ENCODE measurements around the gene RNF149.

Gene RNF149

GRCh38 chr2:101264360-101264939 lies 44.1 kb downstream of the RNF149 start:
- Histone ChIP-seq H3K4me3 (no peak overlapping the region), H3K9ac (ENCODE audit: insufficient read length) (no peak overlapping the region), H3K36me3 (ENCODE audit: insufficient read depth, low read length) (peaks cover 74% of the 10 kb centered on the region), H3K27ac (no peak overlapping the region), H3K9me3 (ENCODE audit: low read depth, low read length) (no peaks in the 10 kb centered on the region)
- no peak for DNase-seq (ENCODE audit: low read depth, low spot score)
- TF ChIP-seq EZH2 (IDR thresholded peaks at IDR 0.05) (no peak), FOXP2 (optimal IDR thresholded peaks at IDR 0.05; ENCODE audit: control extremely low read depth, extremely low read length, insufficient read depth) (no peak), POLR2AphosphoS5 (IDR thresholded peaks at IDR 0.05; ENCODE audit: borderline replicate concordance, low read depth, low read length) (no peak)

- TF ChIP-seq FOXP2 (optimal IDR thresholded peaks at IDR 0.05; ENCODE audit: control extremely low read depth, extremely low read length, insufficient read depth) (no peak), EZH2 (IDR thresholded peaks at IDR 0.05) (no peak), POLR2AphosphoS5 (IDR thresholded peaks at IDR 0.05; ENCODE audit: borderline replicate concordance, low read depth, low read length) (no peak)
- Histone ChIP-seq H3K4me3 (no peak overlapping the region), H3K27ac (no peak overlapping the region), H3K9me3 (ENCODE audit: low read depth, low read length) (0 out of 2 replicates have a peak, but pooled peaks cover 3% of the 10 kb centered on the region), H3K9ac (ENCODE audit: insufficient read length) (no peak overlapping the region), H3K36me3 (ENCODE audit: insufficient read depth, low read length) (peaks cover 74% of the 10 kb centered on the region)
- DNase-seq (ENCODE audit: low read depth, low spot score): no peak
Measured at GRCh38 chr2:101263377-101263800, 45.1 kb downstream of the RNF149 start.

GRCh38 chr2:101262142-101262541 lies 46.4 kb downstream of the RNF149 start:
- TF ChIP-seq POLR2AphosphoS5 (IDR thresholded peaks at IDR 0.05; ENCODE audit: borderline replicate concordance, low read depth, low read length) (no peak), FOXP2 (optimal IDR thresholded peaks at IDR 0.05; ENCODE audit: control extremely low read depth, extremely low read length, insufficient read depth) (no peak), EZH2 (IDR thresholded peaks at IDR 0.05) (no peak)
- no peak overlapping the region for H3K27ac ChIP-seq
- no peak for DNase-seq (ENCODE audit: low read depth, low spot score)
- no peak overlapping the region for H3K4me3 ChIP-seq
- peaks cover 74% of the 10 kb centered on the region for H3K36me3 ChIP-seq (ENCODE audit: insufficient read depth, low read length)
- H3K9me3 ChIP-seq (ENCODE audit: low read depth, low read length): 0 out of 2 replicates have a peak, but pooled peaks cover 3% of the 10 kb centered on the region
- no peak overlapping the region for H3K9ac ChIP-seq (ENCODE audit: insufficient read length)

- TF ChIP-seq EZH2 (IDR thresholded peaks at IDR 0.05) (no peak), FOXP2 (optimal IDR thresholded peaks at IDR 0.05; ENCODE audit: control extremely low read depth, extremely low read length, insufficient read depth) (no peak), POLR2AphosphoS5 (IDR thresholded peaks at IDR 0.05; ENCODE audit: borderline replicate concordance, low read depth, low read length) (no peak)
- H3K36me3 ChIP-seq (ENCODE audit: insufficient read depth, low read length): peaks cover 46% of the 10 kb centered on the region
- no peak for DNase-seq (ENCODE audit: low read depth, low spot score)
Measured at GRCh38 chr2:101258804-101259203, 49.7 kb downstream of the RNF149 start.

GRCh38 chr2:101256316-101256715 lies 52.2 kb downstream of the RNF149 start:
- no peak for DNase-seq (ENCODE audit: low read depth, low spot score)
- H3K27ac ChIP-seq: no peak overlapping the region
- H3K4me3 ChIP-seq: no peak overlapping the region
- TF ChIP-seq EZH2 (IDR thresholded peaks at IDR 0.05): no peak
- 0 out of 2 replicates have a peak, but pooled peaks cover 3% of the 10 kb centered on the region for H3K9me3 ChIP-seq (ENCODE audit: low read depth, low read length)
- H3K36me3 ChIP-seq (ENCODE audit: insufficient read depth, low read length): peaks cover 32% of the 10 kb centered on the region
- no peak overlapping the region for H3K9ac ChIP-seq (ENCODE audit: insufficient read length)

More at GRCh38 chr2:101258804-101259203, 49.7 kb downstream of the RNF149 start:
- H3K9me3 ChIP-seq (ENCODE audit: low read depth, low read length): 0 out of 2 replicates have a peak, but pooled peaks cover 3% of the 10 kb centered on the region
- H3K9ac ChIP-seq (ENCODE audit: insufficient read length): no peak overlapping the region
- H3K27ac ChIP-seq: no peak overlapping the region
- H3K4me3 ChIP-seq: no peak overlapping the region

GRCh38 chr2:101255501-101255900 lies 53.0 kb downstream of the RNF149 start:
- no peak for DNase-seq (ENCODE audit: low read depth, low spot score)
- TF ChIP-seq EZH2 (IDR thresholded peaks at IDR 0.05) (no peak), FOXP2 (optimal IDR thresholded peaks at IDR 0.05; ENCODE audit: control extremely low read depth, extremely low read length, insufficient read depth) (no peak), POLR2AphosphoS5 (IDR thresholded peaks at IDR 0.05; ENCODE audit: borderline replicate concordance, low read depth, low read length) (no peak)
- Histone ChIP-seq H3K9me3 (ENCODE audit: low read depth, low read length) (0 out of 2 replicates have a peak, but pooled peaks cover 3% of the 10 kb centered on the region), H3K36me3 (ENCODE audit: insufficient read depth, low read length) (peaks cover 26% of the 10 kb centered on the region), H3K9ac (ENCODE audit: insufficient read length) (no peak overlapping the region), H3K4me3 (no peak overlapping the region), H3K27ac (no peak overlapping the region)

GRCh38 chr2:101253703-101254450 lies 54.6 kb downstream of the RNF149 start:
- no peak for TF ChIP-seq POLR2AphosphoS5 (IDR thresholded peaks at IDR 0.05; ENCODE audit: borderline replicate concordance, low read depth, low read length)
- no peak for TF ChIP-seq EZH2 (IDR thresholded peaks at IDR 0.05)
- no peak for TF ChIP-seq FOXP2 (optimal IDR thresholded peaks at IDR 0.05; ENCODE audit: control extremely low read depth, extremely low read length, insufficient read depth)
- Histone ChIP-seq H3K9ac (ENCODE audit: insufficient read length) (peak overlapping the region; percentile 93), H3K4me3 (peak overlapping the region; percentile 93), H3K27ac (no peak overlapping the region), H3K36me3 (ENCODE audit: insufficient read depth, low read length) (peaks cover 16% of the 10 kb centered on the region), H3K9me3 (ENCODE audit: low read depth, low read length) (0 out of 2 replicates have a peak, but pooled peaks cover 2% of the 10 kb centered on the region)
- no peak for DNase-seq (ENCODE audit: low read depth, low spot score)

- Histone ChIP-seq H3K9me3 (ENCODE audit: low read depth, low read length) (no peaks in the 10 kb centered on the region), H3K9ac (ENCODE audit: insufficient read length) (peak overlapping the region; percentile 93), H3K27ac (peak overlapping the region; percentile 63), H3K4me3 (peak overlapping the region; percentile 93), H3K36me3 (ENCODE audit: insufficient read depth, low read length) (peaks cover 10% of the 10 kb centered on the region)
- no peak for DNase-seq (ENCODE audit: low read depth, low spot score)
- no peak for TF ChIP-seq EZH2 (IDR thresholded peaks at IDR 0.05)
- no peak for TF ChIP-seq FOXP2 (optimal IDR thresholded peaks at IDR 0.05; ENCODE audit: control extremely low read depth, extremely low read length, insufficient read depth)
- no peak for TF ChIP-seq POLR2AphosphoS5 (IDR thresholded peaks at IDR 0.05; ENCODE audit: borderline replicate concordance, low read depth, low read length)
Measured at GRCh38 chr2:101253013-101253702, 55.3 kb downstream of the RNF149 start.

Measured in SK-N-MC (cell line).